Measurements from ENCODE around the gene SMC6.
A peak's percentile ranks its signal among the peaks of the same experiment; 100 is the strongest.

SMC6 gene, protein sequence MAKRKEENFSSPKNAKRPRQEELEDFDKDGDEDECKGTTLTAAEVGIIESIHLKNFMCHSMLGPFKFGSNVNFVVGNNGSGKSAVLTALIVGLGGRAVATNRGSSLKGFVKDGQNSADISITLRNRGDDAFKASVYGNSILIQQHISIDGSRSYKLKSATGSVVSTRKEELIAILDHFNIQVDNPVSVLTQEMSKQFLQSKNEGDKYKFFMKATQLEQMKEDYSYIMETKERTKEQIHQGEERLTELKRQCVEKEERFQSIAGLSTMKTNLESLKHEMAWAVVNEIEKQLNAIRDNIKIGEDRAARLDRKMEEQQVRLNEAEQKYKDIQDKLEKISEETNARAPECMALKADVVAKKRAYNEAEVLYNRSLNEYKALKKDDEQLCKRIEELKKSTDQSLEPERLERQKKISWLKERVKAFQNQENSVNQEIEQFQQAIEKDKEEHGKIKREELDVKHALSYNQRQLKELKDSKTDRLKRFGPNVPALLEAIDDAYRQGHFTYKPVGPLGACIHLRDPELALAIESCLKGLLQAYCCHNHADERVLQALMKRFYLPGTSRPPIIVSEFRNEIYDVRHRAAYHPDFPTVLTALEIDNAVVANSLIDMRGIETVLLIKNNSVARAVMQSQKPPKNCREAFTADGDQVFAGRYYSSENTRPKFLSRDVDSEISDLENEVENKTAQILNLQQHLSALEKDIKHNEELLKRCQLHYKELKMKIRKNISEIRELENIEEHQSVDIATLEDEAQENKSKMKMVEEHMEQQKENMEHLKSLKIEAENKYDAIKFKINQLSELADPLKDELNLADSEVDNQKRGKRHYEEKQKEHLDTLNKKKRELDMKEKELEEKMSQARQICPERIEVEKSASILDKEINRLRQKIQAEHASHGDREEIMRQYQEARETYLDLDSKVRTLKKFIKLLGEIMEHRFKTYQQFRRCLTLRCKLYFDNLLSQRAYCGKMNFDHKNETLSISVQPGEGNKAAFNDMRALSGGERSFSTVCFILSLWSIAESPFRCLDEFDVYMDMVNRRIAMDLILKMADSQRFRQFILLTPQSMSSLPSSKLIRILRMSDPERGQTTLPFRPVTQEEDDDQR

DNA sequence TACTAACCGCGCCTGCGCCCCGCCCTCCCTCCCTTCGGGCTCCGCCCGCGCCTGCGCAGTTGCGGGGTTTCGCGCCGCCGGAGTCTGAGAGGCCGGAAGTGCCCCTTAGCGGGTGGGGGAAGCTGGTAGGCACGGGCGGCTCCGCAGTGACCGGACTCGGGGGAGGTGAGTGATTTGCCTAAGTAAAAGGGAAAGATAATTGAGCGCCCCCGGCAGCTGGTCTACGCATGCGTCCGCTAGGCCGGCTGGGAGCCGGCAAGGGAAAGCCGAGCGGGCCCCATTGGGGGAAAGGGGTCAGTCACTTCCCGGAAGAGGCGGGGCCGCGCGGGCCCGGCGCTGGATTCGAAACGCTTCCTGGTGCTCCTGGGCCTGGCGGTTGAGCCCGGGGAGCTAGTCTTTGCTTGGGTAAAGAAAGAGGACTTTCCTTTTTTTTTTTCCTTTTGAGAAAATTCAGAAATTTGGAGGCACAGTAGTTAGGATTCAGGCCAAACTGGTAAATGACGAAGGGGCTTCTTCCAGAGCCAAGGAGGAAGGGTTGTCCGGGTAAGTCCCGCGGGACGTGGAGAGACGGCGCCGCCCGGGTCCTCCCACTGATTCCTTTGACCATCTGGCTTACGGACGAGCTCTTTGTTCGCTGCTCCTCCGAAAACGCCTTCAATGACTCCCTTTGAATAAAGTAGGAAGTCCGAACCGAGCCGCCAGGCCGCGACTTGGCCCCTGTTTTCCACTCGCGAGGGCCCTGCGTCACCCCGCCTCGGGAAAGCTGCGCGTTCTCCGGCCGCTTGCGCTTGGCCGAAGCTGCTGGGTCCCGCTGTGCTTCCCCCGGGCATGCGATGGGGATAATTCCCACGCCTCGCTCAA is at the start of gene SMC6, which contains the start of gene GEN1:
Gene SMC6, minus strand, starts transcription at position 8 of the 861 bp plus-strand sequence. CDS start 7,864 bp downstream, outside the sequence.
Gene GEN1, plus strand, starts transcription at position 336 of the 861 bp plus-strand sequence. CDS start 5,806 bp downstream, outside the sequence.
- Histone ChIP-seq H3K4me3 (peak within 1 kb of the TSS; percentile 93), H3K27ac (peak within 1 kb of the TSS; percentile 88 to 96)
- TF ChIP-seq, protein P1, sequence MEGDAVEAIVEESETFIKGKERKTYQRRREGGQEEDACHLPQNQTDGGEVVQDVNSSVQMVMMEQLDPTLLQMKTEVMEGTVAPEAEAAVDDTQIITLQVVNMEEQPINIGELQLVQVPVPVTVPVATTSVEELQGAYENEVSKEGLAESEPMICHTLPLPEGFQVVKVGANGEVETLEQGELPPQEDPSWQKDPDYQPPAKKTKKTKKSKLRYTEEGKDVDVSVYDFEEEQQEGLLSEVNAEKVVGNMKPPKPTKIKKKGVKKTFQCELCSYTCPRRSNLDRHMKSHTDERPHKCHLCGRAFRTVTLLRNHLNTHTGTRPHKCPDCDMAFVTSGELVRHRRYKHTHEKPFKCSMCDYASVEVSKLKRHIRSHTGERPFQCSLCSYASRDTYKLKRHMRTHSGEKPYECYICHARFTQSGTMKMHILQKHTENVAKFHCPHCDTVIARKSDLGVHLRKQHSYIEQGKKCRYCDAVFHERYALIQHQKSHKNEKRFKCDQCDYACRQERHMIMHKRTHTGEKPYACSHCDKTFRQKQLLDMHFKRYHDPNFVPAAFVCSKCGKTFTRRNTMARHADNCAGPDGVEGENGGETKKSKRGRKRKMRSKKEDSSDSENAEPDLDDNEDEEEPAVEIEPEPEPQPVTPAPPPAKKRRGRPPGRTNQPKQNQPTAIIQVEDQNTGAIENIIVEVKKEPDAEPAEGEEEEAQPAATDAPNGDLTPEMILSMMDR (IDR thresholded peaks at IDR 0.05) = no peak
- DNase-seq (ENCODE audit: low spot score) = peak; percentile 92

DNA sequence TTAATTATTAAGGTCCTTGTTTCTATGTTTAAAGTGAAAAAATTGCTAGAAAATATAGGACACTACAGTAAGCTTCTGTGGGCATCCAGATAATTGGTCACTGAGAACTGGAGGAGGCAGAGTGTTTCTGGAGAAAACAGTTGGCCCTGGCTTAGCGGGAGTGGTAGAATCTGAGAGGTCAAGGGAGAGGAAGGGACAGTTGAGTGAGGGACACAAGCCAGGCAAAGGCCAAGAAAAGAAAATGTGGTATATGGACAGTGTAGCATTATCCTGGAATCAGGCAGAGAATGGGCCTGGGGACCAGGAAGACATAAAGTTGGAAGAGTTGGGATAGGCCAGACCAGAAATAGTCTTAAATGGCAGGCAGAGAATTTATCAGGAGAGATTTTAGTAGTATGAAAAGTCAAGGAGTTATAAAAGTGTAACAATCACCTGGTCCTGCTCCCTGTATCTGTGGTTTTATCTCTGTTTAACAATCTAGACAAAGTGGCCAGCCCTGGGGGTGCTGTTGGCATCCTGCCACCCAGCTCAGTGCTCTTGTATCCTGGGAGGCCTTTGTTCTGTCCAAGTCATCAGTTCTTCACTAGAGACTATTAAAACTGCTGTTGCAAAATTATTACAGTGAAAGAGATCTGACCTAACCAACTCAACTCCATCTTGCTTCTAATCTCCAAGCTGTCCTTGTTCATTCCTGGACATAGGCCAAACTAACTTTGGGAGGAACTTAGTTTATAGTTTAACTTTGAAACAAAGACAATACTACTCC is 47.3 kb upstream of the SMC6 start:
- H3K27ac ChIP-seq = no peak overlapping the region
- DNase-seq (ENCODE audit: low spot score) = no peak
- H3K4me3 ChIP-seq = no peak overlapping the region
- TF ChIP-seq, protein P1 (IDR thresholded peaks at IDR 0.05) = no peak

DNA sequence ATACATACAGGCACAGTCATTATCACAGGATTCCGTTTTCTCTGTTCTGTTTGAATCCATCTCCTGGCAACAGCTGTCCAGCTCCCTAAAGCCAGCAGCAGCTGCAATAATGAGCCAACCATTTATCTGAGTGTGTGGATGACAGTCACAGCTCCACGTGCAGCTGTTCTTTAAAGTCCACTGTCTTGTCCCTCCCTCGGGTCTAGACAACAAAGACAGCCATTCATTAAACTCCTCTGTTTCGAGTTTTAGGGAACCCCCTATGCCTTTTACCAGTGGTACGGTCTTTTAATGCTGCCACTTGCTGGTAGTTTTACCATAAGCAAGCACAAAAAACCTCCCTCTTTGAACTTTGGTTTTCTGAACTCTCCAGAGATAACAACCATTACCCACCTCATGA is 46.6 kb upstream of the SMC6 start:
- no peak overlapping the region for H3K27ac ChIP-seq
- DNase-seq (ENCODE audit: low spot score) = no peak
- no peak overlapping the region for H3K4me3 ChIP-seq
- TF ChIP-seq, protein P1 (IDR thresholded peaks at IDR 0.05) = no peak

DNA sequence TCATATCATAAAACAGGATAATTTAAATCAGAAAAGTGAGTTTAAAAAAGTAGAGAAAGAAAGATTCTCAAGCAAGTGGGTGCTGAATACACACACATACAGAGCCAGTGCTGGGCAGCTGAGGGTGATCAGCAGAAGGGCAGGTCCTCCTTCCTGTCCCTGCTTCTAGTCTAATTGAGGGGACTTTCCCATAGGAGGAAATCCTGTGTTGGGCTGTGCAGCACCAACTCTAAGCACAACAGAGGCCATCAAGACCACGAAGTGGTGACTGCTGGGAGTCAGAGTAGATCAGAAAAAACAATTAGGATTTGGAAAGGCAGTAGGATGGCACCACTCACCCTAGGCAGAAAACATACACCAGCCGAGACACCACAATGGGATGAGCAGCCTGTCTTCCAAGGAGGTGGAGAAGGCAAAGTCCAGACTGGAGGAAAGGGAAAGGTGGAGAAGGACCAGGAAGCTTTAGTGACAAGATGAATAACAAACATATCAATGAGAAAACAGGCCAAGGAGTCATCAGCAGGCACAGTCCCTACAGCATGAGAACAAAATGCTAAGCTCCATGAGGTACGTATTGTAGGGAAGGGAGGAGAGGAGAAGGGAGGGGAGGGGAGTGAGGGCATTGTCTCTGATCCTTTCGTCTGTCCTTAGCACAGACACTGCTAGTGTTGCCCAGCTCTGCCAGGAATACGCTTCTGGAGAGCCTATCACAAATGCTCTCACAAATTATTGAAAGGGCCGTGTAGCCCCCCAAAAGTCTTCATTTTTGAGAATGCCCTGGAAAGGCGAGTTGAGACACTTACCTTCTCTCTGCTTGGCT is 45.9 kb upstream of the SMC6 start:
- TF ChIP-seq, protein P1 (IDR thresholded peaks at IDR 0.05) = no peak
- H3K27ac ChIP-seq = no peak overlapping the region
- no peak for DNase-seq (ENCODE audit: low spot score)
- H3K4me3 ChIP-seq = no peak overlapping the region

DNA sequence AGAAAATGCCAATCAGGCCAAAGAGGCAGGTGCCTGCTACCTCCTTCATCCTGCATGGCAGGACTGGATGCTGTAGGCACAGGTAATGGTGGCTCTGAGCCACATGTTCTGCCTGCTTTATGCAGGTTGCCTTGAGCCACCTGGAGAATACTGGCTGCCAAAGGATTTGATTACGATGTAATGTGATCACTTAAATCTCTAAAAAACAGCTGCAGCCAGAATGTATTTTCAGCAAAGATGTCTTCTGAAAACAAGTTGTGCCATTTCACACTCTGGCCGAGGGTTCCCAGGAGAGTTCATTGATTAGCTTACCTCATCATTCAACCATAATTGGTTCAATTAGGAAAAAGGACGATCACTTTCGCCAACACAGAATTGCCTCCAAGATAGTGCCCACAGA is 44.7 kb upstream of the SMC6 start:
- Histone ChIP-seq H3K27ac (no peak overlapping the region), H3K4me3 (no peak overlapping the region)
- TF ChIP-seq, protein P1 (IDR thresholded peaks at IDR 0.05) = no peak
- DNase-seq (ENCODE audit: low spot score) = no peak

Measured in coronary artery (tissue), 2 donors.